Kidney (tissue), 14 donors: ENCODE measurements around the gene CELF5. TPM values are rescaled to one million over a fixed set of nuclear protein-coding genes. Genes with fewer than 3 reads are reported as not detected.

ENCODE experiments used
- DNase-seq, 5 donors: peaks; one replicate each; pipeline ENCODE4 v3.0.0-alpha.2; 2013 to 2020
- FAIRE-seq: peaks from 2 replicates; lab custom pipeline; 2012; peaks lifted over from hg19 to GRCh38; lab: Jason Lieb, UNC
- H3K27ac ChIP-seq, 2 donors: one replicate each; pipeline ENCODE4 v1.7.0; 2013; ENCODE audit warnings: low read depth in 2 of 2, low read length in 2 of 2, inconsistent platforms in 1 of 2
- H3K27me3 ChIP-seq: one replicate; pipeline ENCODE4 v1.7.1; 2013; ENCODE audit warnings: low read length, inconsistent platforms; ENCODE audit not compliant: control insufficient read depth, insufficient read depth
- H3K36me3 ChIP-seq, 3 donors: one replicate each; pipeline versions ENCODE4 v1.7.0 to v1.7.1; 2013; ENCODE audit warnings: low read length in 3 of 3, control low read depth in 1 of 3, inconsistent platforms in 1 of 3; ENCODE audit not compliant: insufficient read depth in 3 of 3, control insufficient read depth in 2 of 3
- H3K4me1 ChIP-seq, 3 donors: one replicate each; pipeline versions ENCODE4 v1.7.0 to v1.7.1; 2013; ENCODE audit warnings: low read length in 3 of 3, inconsistent platforms in 1 of 3, low read depth in 1 of 3; ENCODE audit not compliant: control insufficient read depth in 2 of 3, insufficient read depth in 2 of 3
- H3K4me3 ChIP-seq, 3 donors: one replicate each; pipeline versions ENCODE4 v1.7.0 to v1.8.1; 2013; ENCODE audit warnings: low read length in 3 of 3, control low read depth in 1 of 3, inconsistent platforms in 1 of 3
- H3K9ac ChIP-seq, 3 donors: one replicate each; pipeline versions ENCODE4 v1.7.0 to v1.7.1; 2013; ENCODE audit warnings: low read length in 3 of 3, control low read depth in 1 of 3, inconsistent platforms in 1 of 3
- H3K9me3 ChIP-seq, 3 donors: one replicate each; pipeline versions ENCODE4 v1.7.0 to v1.7.1; 2013; ENCODE audit warnings: low read length in 3 of 3, control low read depth in 1 of 3, inconsistent platforms in 1 of 3; ENCODE audit not compliant: control insufficient read depth in 2 of 3, insufficient read depth in 1 of 3
- CTCF ChIP-seq: IDR thresholded peaks from 3 replicates; pipeline ENCODE4 v1.5.1; 2012; ENCODE audit warnings: mild to moderate bottlenecking, moderate library complexity, borderline replicate concordance; ENCODE audit not compliant: insufficient read depth; ENCODE audit errors: extremely low read depth
- intact Hi-C: fragments of 100-400 bp; cut with DNase I; formaldehyde crosslinking; loops from one replicate; pipeline ENCODE4 v1.11.1; 2022
- polyA plus RNA-seq: library from polyadenylated mRNA; stranded (reverse); fragments of 350-450 nt; fragmentation: Illumina TruSeq; extraction: RNeasy Lipid Tissue Mini Kit (QIAGEN cat#74804); gene quantifications from one replicate; pipeline ENCODE4 v1.2.3, GENCODE V29; 2014; ENCODE audit warnings: low read depth, low replicate concordance; ENCODE audit not compliant: insufficient read depth
- total RNA-seq: library from RNA; stranded (reverse); fragmentation: NEBNext Ultra II Directional; extraction: Animal tissue kit (Norgen Biotek cat#: 25700); gene quantifications from one replicate; pipeline ENCODE4 v1.2.1, GENCODE V29; 2021
- donor health status: control.
- donor health status: control.
- donor health status: control.
- donor health status: control.
- donor health status: control.
- donor health status: DM: yes; HTN: yes; CAD: no.
- donor health status: Normal renal cell carcinoma (clear cell type).

Gene CELF5
- total and polyA plus RNA-seq, 2 donors from 2014 or later, result 0.15 to 0.38 TPM

- peak in 1 of 5 donors; percentile 70 for DNase-seq
- Histone ChIP-seq H3K4me3 (no peak overlapping the region), H3K9ac (no peak overlapping the region), H3K9me3 (no peaks in the 10 kb centered on the region), H3K27me3 (no peaks in the 10 kb centered on the region), H3K4me1 (peaks cover 0 to 13% (median 2%) of the 10 kb centered on the region in 3 donors), H3K27ac (no peak overlapping the region), H3K36me3 (no peaks in the 10 kb centered on the region)
- intact Hi-C loops, result no loop called here
- FAIRE-seq, result no peak
- TF ChIP-seq CTCF, result no peak
Observed at GRCh38 chr19:3188627-3189596, 35.5 kb upstream of the CELF5 start.

GRCh38 chr19:3189702-3190469, 34.6 kb upstream of the CELF5 start:
- peaks cover 0 to 13% (median 0%) of the 10 kb centered on the region in 3 donors for H3K4me1 ChIP-seq
- FAIRE-seq, result no peak
- no peaks in the 10 kb centered on the region for H3K9me3 ChIP-seq
- intact Hi-C loops, result no loop called here
- no peak for TF ChIP-seq CTCF
- H3K27ac ChIP-seq, result no peak overlapping the region
- H3K27me3 ChIP-seq, result no peaks in the 10 kb centered on the region
- peak in 1 of 5 donors; percentile 76 for DNase-seq
- no peaks in the 10 kb centered on the region for H3K36me3 ChIP-seq
- no peak overlapping the region for H3K4me3 ChIP-seq
- H3K9ac ChIP-seq, result no peak overlapping the region

- Histone ChIP-seq H3K4me3 (no peak overlapping the region), H3K9ac (no peak overlapping the region), H3K9me3 (no peaks in the 10 kb centered on the region), H3K27ac (no peak overlapping the region), H3K4me1 (peaks cover 0 to 13% (median 0%) of the 10 kb centered on the region in 3 donors), H3K36me3 (no peaks in the 10 kb centered on the region), H3K27me3 (no peaks in the 10 kb centered on the region)
- peak in 1 of 5 donors; percentile 36 for DNase-seq
- intact Hi-C loops, result no loop called here
- no peak for TF ChIP-seq CTCF
- FAIRE-seq, result no peak
Observed at GRCh38 chr19:3190470-3190770, 34.0 kb upstream of the CELF5 start.
